WTC11 (cell line): ENCODE results near the gene KRT23.

Experiments
- FOXJ3 ChIP-seq: sonication (generic); formaldehyde crosslinking; IDR thresholded peaks from 2 replicates; pipeline ENCODE4 v1.9.0; 2021; ENCODE audit warnings: missing genetic modification reagents, mild to moderate bottlenecking, borderline replicate concordance
- JUN ChIP-seq: sonication (generic); formaldehyde crosslinking; IDR thresholded peaks from 2 replicates; pipeline ENCODE4 v1.8.0; 2023; ENCODE audit warnings: mild to moderate bottlenecking, missing genetic modification reagents
- TF ChIP-seq, protein P1 (sequence below): fragments of 200-600 bp; IDR thresholded peaks from 2 replicates; pipeline ENCODE4 v1.8.0; 2022; ENCODE audit warnings: antibody characterized with exemption
- TF ChIP-seq, protein P2 (sequence below): sonication (generic); formaldehyde crosslinking; conservative IDR thresholded peaks from 2 replicates; pipeline ENCODE4 v1.8.1; 2022; ENCODE audit warnings: mild to moderate bottlenecking, missing genetic modification reagents

GRCh38 chr17:40962059-40962561 is 24.7 kb upstream of the KRT23 start:
- TF ChIP-seq JUN (CRISPR knock-in tag) = no peak
- TF ChIP-seq, protein P1, sequence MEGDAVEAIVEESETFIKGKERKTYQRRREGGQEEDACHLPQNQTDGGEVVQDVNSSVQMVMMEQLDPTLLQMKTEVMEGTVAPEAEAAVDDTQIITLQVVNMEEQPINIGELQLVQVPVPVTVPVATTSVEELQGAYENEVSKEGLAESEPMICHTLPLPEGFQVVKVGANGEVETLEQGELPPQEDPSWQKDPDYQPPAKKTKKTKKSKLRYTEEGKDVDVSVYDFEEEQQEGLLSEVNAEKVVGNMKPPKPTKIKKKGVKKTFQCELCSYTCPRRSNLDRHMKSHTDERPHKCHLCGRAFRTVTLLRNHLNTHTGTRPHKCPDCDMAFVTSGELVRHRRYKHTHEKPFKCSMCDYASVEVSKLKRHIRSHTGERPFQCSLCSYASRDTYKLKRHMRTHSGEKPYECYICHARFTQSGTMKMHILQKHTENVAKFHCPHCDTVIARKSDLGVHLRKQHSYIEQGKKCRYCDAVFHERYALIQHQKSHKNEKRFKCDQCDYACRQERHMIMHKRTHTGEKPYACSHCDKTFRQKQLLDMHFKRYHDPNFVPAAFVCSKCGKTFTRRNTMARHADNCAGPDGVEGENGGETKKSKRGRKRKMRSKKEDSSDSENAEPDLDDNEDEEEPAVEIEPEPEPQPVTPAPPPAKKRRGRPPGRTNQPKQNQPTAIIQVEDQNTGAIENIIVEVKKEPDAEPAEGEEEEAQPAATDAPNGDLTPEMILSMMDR = no peak
- TF ChIP-seq, protein P2, sequence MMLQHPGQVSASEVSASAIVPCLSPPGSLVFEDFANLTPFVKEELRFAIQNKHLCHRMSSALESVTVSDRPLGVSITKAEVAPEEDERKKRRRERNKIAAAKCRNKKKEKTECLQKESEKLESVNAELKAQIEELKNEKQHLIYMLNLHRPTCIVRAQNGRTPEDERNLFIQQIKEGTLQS (CRISPR knock-in tag) = no peak
- TF ChIP-seq FOXJ3 (CRISPR knock-in tag) = no peak
